GM12874 (cell line): ENCODE results near the gene PRRC1.

ENCODE experiments used
- CTCF ChIP-seq: IDR thresholded peaks from 2 replicates; pipeline ENCODE4 v1.5.1; 2011; ENCODE audit warnings: low read depth, mild to moderate bottlenecking, control low read depth, low read length, moderate library complexity; ENCODE audit not compliant: insufficient read depth

The PRRC1 gene

GRCh38 chr5:127586066-127586770 is 68.8 kb downstream of the PRRC1 start:
- no peak for TF ChIP-seq CTCF

- no peak for TF ChIP-seq CTCF
Measured at GRCh38 chr5:127586811-127587210, 69.4 kb downstream of the PRRC1 start.

GRCh38 chr5:127587246-127587917 is 69.9 kb downstream of the PRRC1 start:
- no peak for TF ChIP-seq CTCF

- no peak for TF ChIP-seq CTCF
Measured at GRCh38 chr5:127588368-127588767, 70.9 kb downstream of the PRRC1 start.

GRCh38 chr5:127589309-127590030 is 72.0 kb downstream of the PRRC1 start:
- TF ChIP-seq CTCF: no peak

- TF ChIP-seq CTCF: no peak
Measured at GRCh38 chr5:127590156-127590722, 72.8 kb downstream of the PRRC1 start.
